Stimulated activated CD4-positive, alpha-beta T cell treated with anti-CD3 and anti-CD28 coated beads, Interleukin-12 subunit alpha, Interleukin-12 subunit beta, amount 100 ng/mL, for 4 hours (primary cell): ENCODE data around the gene EIF4E.
"Not testable (repeated sequence)": the region's sequence is repeated elsewhere in the genome, so short reads cannot be mapped to it uniquely, and the experiment has no call there.

Experiments
- DNase-seq: peaks from one replicate; pipeline ENCODE4 v3.0.0-alpha.2; 2020

The EIF4E gene

DNA sequence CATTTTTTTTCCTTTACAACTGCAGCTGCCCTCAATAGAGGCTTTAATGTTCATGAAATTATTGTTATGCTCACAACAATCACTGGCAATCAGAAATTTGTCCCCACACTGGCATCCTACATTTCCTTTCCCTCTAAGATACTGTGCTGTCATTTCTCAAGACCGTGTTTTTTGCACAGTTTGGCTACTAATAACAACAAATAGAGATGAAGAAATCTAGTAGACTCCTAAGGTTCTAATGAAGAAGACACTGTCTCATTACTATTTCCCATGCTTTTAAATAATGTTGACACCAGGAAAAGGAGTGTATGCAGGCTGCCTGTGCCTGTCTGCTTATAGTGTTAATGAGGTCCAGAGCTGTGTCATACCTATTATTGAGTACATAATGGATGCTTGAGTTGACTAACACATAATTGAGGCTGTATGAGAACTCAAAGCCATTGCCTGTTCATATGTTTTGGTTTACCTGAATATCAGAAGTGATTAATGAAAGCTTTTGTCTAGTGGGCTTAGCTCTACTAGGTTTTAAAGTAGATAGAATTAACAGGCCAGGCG is 1.5 kb upstream of the EIF4E start:
- no peak for DNase-seq

GRCh38 chr4:98929341-98930267 is 671 bp upstream of the EIF4E start:
- DNase-seq, result peak; percentile 39

- DNase-seq, result peak; percentile 66
Measured at GRCh38 chr4:98928131-98928504, 815 bp downstream of the EIF4E start.

GRCh38 chr4:98926257-98926656 is 2.7 kb downstream of the EIF4E start:
- DNase-seq, result not testable (repeated sequence)

- no peak for DNase-seq
Measured at GRCh38 chr4:98921292-98921691, 7.6 kb downstream of the EIF4E start.

DNA sequence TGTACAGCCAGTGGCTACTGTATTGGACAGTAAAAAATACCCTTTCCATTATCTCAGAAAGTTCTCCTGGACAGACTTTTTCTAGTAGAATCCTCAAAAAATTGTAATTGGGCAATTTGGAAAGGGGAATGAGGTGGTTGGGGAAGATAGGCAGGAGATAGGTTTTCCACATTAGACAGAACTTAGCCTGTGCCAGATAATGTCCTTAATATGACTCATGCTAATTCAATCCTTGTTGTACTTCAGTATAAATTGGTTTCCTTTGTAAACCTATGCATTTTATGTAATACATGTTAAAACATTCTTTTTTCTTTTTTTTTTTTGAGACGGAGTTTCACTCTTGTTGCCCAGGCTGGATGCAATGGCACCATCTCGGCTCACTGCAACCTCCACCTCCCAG is 8.9 kb downstream of the EIF4E start:
- no peak for DNase-seq

GRCh38 chr4:98910728-98911127 is 18.2 kb downstream of the EIF4E start:
- DNase-seq, result not testable (repeated sequence)

GRCh38 chr4:98909646-98910401 is 19.1 kb downstream of the EIF4E start:
- no peak for DNase-seq

- no peak for DNase-seq
Measured at GRCh38 chr4:98908703-98909262, 20.1 kb downstream of the EIF4E start.

DNA sequence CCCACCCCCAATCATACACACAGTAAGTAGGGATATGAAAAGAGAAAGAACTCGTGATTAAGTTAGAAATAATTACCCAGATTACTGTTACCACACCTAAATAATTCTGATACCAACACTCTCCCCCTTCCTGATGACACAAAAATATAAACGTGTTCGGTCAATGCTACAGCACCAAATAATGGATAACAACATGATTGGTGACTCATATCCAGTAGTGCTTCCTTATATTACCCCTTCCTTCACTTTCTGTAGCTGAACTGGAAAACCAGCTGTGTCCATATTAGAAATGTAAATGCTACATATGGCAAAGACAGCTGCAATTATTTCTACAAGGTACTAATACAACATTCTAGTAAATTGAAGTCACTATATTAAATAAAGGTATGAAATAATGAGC is 20.8 kb downstream of the EIF4E start:
- no peak for DNase-seq

GRCh38 chr4:98905839-98906238 is 23.1 kb downstream of the EIF4E start:
- no peak for DNase-seq

- DNase-seq, result no peak
Measured at GRCh38 chr4:98905297-98905696, 23.6 kb downstream of the EIF4E start.

GRCh38 chr4:98903963-98904362 is 25.0 kb downstream of the EIF4E start:
- DNase-seq, result no peak

- no peak for DNase-seq
Measured at GRCh38 chr4:98903561-98903960, 25.4 kb downstream of the EIF4E start.

DNA sequence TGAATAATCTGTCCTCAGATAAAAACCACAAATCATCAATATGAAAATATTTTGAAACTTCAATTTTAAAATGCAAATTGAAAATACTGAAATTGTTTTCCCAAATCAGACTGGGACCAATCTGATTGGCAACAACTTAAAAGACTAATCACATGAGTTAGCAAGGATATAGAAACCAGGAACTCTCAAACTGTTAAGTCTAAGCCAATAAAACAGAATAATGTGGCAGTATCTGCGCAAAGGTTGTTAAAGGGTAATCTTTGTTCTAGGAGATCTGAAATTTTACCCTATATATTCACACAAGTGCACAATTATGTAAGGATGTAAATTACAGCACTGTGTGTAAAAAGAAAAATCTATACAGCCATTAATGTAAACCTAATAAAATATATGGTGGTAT is 29.7 kb downstream of the EIF4E start:
- no peak for DNase-seq

- DNase-seq, result no peak
Measured at GRCh38 chr4:98891478-98892337, 37.2 kb downstream of the EIF4E start.

DNA sequence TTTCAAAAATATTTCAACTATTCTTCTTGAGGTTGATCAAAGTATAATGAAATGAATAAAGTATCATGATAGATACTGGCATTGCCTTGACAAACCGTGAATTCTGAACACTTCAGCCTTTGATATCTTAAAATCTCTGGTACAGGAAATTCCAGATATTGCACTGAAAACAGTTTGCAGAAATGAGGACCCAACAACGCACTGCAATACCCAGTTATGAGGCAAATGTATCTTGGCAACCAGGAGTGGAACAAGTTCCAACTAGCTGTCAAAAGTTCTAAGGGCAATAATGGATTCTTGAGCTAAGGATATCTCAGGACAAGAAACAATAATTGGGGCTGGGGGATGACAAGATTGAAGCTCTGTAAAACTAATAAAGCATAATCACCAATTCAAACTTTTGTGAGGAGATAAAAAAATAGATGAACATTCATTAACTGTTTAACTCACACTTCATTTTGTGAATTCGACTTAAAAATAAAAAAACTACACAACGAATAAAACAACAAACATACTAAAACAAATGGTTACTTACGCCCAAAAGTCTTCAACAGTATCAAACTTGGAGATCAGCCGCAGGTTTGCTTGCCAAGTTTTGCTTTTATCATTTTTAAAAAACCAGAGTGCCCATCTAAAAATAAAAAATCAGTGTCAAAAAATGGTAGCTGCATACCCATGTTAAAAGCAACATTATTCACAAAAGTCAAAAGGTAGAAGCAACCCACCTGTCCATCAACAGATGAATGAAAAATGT is 38.1 kb downstream of the EIF4E start:
- no peak for DNase-seq

DNA sequence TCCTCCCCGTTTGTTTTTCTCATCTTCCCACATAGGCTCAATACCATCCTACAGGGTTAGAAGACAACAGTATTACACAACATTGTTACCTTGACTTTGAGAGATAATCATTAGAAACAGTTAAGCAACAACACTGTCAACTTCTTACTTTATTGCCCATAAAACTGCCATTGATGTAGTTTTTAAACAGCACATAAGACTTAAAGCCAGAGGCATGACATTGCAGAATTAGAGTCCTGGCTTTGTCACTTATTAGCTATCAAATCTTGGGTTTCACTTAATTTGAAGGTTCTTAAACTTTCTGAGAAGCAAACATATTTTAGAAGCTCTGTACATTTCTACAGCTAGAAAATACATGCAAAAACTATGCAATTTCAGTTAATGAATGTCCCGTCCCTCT is 41.8 kb downstream of the EIF4E start:
- DNase-seq, result no peak

- not testable (repeated sequence) for DNase-seq
Measured at GRCh38 chr4:98886382-98886781, 42.6 kb downstream of the EIF4E start.

- DNase-seq, result not testable (repeated sequence)
Measured at GRCh38 chr4:98880884-98881283, 48.0 kb downstream of the EIF4E start.

DNA sequence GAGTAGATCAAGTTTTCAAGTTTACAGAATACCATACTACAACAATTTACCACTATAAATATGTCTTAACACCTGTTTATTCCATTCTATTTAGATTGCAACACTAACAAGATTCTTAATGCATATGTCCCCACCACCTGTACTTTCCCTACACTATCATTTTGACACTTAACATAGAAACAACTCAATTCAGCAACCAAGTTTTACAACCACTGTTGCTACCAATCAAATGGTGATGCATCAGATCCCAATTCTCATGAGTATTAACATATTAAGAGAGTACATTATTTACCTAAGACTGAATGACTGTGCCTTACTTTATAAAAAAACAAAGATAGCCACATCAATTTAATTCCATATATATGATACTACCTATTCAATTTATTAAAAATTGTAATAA is 49.4 kb downstream of the EIF4E start:
- no peak for DNase-seq

GRCh38 chr4:98873059-98873458 is 55.9 kb downstream of the EIF4E start:
- no peak for DNase-seq
